HG03066 (cell line): Measurements from ENCODE around the gene EFCC1.

ENCODE experiments used
- ATAC-seq: cut with Tn5 transposase; IDR thresholded peaks from one replicate; pipeline ENCODE4 v1.9.1; 2021; ENCODE audit warnings: low read depth; ENCODE audit not compliant: unreplicated experiment

The EFCC1 gene

DNA sequence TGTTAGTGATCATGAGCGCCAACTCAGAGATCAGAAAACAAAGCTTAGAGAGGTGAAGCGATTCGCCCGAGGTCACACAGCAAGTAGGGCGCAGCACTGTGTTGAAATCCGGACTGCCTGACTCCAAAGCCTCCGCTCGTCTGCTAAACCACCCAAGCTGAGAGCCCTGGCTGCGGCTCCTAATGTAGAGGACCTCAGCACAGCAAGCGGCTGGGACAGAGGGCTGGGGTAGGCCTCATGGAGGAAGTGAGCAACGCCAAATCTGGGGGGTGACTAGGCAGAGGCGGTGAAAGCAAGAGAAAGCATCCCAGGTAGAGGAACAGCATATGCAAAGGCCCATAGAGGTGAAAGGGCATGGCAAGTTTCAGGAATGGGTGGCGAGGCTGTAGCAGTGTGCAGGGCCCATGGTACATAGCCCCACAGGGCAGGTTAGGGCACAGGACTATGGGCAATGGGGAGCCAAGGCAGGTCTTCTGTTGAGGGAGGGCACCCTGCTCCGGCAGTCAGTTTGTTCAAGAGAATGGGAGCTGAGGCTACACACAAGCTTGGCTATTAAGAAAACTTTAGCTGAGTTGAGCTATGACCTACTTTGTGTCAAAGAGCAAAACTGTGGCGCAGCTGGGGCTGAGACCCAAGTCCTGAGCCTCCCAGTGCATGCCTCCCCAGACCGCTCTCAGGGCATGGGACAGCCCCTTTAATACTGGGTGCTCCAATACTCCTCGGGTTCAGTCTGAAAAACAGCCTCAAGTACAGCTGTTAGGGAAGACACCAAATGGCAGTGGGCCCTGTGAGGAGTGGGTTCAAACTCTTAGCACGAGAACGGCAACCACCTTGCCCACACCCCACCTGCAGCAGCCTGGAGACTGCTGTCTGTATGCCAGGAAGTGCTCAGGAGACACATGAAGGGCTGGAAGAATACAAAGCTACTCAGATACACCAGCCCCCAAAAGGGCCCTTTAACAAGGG lies 6.2 kb upstream of the EFCC1 start:
- no peak for ATAC-seq

DNA sequence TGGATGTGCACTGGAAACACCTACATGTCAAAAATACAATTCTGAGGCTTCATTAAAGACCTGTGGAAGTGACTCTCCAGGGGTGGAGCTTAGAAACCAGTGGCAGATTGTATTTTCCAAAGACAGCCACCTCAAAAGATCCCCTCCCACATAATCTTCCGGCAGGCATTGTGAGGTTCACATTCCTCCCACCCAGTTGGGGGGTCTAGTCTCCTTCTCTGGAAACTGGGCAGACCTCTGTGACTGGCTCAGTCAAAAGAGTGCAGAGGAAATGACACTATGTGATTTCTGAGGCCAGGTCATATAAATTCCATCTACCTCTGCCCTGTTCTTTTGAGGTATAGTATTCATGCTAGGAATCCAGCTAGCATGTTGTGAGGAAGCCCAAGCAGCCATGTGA lies 5.4 kb upstream of the EFCC1 start:
- no peak for ATAC-seq

DNA sequence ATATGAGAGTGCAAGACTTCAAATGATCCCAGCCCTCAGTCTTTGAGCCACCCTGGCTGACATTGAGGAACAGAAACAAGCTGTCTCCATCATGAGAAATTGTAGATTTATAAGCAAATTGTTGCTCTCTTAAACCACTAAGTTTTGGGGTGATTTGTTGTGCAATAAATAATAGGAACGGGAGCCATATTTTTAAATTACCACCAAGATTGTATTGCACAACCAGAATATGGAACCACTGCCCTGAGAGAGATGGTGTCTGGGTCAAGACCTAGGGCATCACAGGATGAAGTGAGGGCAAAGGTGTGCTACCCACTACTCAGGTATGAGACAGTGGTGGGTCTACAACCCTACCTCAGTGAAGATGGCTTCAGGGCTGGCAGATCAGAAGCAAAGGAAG lies 4.9 kb upstream of the EFCC1 start:
- no peak for ATAC-seq

DNA sequence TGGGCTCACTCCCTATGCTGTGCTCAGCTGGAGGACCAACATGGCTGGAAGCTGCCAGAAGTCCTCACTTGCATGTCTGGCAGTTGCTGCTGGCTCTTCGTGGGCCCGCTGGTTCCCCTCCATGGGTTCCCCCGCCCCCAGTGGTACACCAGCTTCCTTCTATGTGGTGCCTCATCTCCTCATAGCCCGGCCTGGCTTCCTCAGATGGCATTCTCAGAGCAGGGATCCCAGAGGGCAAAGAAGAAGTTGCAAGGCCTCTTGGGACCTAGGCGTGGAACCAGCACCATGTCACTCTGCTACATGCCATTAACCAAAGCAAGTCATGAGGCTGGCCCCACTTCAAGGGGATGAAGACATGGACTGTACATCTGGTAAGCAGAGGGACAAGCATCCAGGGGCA lies 4.4 kb upstream of the EFCC1 start:
- ATAC-seq, result no peak

DNA sequence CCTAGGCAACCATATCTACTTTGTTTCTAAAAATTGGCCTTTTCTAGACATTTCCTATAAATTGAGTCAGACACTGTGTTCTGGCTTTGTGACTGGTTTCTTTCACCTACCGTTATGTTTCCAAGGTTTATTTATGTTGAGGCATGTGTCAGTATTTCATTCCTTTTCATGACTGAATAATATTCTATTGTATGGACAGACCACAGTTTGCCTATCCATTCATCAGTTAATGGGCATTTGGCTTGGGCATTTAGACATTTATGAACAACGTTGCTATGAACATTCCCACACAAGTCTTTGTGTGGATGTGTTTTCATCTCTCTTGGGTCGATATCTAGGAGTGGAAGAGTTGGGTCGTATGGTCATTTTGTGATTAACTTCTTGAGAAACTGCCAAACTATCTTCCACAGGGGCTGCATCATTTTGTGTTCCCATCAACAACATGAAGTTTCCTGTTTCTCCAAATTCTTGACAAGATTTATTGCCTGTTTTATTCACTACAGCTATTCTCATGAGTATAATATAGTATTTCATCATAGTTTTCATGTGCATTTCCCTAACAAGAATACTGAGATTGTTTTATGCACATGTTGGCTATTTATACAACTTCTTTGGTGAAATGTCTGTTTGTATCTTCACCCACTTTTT lies 3.5 kb upstream of the EFCC1 start:
- no peak for ATAC-seq

DNA sequence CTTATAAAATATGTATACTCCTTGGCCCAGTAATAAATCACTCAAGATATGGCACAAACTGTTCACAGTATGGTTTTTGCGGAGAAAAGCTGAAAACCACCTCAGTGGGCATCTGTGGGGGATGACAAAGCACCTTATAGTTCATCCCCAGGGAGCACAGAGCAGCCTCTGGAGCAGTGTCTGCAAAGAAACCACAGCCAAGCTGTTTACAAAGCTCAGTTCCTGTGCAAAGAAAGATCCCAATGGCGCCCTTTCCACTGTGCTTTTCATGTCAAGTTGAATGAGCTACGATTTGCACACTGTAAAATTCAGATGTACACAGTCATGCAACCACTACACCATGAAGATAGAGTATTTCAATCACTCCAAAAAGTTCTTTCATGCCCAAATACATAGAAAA lies 2.5 kb upstream of the EFCC1 start:
- ATAC-seq, result no peak

DNA sequence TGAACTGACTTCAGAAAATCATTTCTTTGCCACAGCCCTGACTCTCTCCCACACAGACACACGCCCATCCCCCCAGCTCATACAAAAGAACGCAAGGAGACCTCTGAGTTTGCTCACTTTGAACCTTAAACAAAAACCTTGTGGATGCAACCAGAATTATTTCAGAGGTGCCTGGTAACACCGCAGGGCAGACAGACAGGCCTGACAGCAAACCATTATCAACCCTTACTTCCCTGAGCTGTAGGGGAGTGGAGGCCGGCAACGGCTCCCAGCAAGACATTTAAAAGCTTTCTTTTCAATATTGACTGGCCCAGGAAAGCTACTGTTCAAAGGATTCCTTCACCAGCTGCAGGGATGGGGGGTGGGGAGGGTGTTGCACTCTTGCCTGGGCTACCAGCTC lies 2.0 kb upstream of the EFCC1 start:
- ATAC-seq, result no peak

DNA sequence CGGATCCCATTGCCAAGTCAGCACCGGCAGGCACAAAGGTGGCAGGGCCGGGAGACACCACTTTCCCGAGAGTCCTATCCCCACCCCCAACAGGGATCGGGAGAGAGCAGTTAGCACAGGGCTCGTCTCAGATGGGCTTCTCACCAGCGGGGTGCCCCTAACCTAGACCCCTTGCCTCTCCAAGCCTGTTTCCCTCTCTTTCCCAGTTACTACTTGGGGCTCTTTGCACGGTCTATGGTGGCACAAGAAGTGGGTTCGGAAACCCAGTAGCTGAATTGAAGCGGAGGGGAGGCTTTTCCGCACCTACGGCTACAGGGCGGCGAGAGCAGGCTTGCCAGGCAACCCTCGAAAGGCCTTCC lies 383 bp upstream of the EFCC1 start:
- ATAC-seq, result no peak

DNA sequence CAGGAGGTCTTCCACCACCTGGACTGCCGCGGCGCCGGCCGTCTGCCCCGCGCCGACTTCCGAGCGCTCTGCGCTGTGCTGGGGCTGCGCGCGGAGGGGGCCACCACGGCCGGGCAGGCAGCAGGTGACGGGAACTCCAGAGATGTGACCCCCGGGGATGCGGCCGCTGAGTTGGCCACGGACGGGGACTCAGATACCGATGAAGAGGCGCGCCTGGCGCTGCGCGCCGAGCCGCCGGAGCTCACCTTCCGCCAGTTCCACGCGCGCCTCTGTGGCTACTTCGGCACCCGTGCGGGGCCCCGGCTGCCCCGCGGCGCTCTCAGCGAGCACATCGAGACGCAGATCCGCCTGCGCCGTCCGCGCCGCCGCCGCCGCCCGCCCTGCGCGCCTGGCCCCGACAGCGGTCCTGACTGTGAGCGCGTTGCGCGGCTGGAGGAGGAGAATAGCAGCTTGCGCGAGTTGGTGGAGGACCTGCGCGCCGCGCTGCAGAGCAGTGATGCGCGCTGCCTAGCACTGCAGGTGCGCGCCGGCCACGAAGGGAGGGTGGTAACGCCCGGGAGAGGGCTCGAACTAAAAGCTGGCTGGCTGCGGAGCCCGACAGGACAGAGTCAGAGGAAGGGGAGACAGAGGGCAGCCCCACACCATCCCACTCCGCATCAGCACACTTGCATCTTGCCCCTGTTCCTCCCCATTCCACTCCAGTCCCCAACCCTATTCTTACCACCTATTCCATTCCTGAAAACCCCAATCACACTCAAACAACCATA lies 885 bp downstream of the EFCC1 start:
- ATAC-seq, result no peak

DNA sequence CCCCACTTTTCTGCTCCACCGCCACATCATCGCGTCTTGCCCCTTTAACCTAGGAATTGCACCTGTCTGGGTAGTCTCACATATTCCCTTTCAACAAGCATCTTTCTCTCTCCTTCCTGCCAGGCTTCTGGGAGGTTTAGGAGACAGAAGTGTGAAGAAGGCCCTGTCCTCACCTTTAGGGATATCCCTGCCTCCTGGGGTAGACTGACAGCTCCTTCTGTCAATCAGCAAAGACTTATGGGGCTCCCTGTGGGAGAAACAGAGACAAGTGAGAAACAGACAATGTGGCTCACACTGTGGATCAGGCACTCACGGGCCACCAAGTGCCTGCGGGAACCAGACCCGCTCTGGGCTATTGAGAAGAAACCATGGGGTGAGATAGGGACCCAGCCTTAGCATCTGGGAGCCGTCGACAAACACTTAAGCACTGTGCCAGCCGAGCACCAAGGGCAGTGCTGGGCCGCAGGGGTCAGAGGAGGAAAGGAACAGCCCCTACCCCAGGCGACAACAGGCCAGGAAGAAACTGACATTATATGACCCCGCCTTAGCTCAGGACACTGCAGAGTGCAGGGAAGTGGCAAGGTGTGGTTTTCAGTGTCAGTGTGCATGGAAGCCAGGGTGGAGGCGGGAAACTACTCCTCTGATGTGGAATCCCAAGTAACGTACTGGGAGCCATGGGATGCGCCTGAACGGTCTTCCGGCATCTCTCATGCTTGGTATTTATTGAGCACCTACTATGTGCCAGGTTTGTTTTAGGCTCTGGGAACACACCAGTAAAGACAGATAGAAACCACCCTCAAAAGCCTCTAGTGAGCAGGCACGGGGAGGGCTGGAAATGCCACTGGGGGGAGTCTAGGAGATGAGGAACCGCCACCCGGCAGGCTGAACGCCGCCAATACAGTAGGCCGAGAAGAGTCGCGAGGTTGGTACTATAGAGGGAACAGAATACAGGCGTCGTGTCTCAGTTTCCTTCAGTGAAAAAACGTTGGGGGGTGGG lies 1.8 kb downstream of the EFCC1 start:
- ATAC-seq, result no peak

DNA sequence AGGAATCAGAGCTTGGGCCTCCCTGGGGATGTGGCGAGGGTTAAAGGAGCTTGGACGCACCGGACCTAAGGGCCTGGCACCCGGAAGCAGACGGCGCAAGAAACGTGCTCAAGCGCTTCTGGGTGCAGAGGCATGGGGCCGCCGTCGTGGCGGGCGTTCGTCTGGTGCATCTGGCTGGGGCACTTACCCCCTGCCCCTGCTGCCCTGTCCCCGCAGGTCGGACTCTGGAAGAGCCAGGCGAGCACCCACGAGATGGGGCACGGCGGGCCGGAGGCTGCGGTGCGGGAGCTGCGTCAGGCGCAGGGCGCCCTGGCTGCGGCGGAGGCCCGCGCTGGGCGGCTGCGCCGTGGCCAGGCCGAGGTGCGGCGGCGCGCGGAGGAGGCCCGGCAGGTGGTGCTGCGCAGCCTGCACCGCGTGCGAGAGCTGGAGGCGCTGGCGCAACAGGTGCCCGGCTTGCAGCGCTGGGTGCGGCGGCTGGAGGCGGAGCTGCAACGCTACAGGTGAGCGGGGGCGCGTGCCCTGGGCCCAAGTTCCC lies 2.5 kb downstream of the EFCC1 start:
- no peak for ATAC-seq

DNA sequence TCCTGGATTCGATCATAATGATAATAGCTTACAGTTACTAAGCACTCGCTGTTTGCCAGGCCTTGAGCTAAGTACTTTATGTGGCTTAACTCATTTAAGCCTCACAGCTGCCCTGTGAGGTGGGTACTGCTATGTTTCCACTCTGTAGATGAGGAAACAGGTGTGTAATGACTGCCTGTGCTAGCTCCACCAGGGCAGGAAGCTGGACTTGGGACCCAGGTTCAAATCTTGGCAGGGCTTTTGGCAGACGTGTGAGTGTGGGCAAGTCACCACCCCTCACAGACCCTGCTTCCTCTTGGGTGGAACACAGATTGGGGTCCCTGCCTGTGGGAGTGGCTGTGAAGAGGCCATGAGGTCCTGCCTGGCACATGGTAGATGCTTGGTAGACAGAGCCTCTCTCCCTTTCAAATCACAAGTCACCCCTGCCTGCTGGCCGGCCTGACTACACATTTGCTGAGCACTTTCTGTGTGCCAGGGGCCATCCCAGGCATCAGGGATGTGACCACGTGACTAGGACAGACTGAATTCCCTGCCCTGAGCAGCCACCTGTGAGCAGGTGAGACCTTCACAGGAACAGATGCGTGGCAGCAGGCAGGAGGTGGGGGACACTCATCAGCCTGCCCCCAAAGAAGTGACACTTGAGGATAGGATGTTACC lies 3.7 kb downstream of the EFCC1 start:
- ATAC-seq, result no peak

DNA sequence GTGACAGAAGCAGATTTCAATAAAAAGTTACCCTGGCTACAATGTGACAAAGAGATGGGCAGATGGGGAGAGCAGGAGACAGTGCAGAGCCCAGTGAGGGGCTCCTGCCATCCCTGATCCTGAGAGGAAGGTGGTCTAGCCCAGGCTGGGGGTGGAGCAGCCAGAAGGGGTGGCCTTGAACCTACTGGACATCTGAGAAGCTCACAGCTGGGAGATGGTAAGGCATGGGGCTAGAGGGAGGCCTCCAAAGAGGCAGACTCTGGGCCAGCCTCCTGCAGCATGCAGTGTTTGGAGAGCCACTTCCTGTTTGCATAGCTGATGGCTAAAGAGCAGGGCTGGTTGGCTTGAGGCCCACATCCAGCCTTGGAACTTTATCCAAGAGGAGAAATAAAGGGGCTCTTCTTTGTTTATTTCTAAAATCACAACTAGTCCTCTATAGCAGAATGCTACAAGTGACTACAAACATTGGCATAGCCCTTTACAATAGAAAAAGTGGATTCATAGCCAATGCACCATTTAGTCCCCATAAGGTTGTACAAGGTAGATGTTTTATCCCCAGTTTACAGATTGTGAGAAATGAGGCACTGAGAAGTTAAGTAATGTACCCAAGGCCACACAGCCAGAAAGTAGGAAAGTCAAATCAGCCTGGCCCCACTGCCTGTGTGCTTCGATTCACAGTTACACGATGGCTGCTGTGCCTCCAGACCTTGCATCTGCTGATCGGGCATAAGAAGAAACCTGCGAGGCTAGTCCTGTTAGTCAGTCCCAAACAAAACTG lies 4.6 kb downstream of the EFCC1 start:
- no peak for ATAC-seq

DNA sequence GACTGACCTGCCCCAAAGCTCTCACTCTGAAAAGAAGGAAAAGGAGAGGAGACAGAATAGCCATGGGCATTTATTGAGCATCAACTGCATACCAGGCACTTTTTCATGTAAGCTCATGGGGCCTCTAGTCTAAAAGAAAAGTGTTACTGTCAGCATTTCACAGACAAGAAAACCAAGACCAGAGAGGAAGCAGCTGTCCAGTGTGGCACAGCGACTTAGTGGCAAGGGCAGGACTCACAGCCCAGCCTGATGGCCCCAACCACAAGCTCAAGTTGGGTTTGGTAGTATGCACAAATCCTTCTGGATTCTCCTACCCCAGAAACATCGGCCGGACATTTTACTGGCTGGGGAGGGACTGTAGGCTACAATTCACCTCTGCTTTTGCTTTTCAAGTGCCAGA lies 5.8 kb downstream of the EFCC1 start:
- no peak for ATAC-seq

DNA sequence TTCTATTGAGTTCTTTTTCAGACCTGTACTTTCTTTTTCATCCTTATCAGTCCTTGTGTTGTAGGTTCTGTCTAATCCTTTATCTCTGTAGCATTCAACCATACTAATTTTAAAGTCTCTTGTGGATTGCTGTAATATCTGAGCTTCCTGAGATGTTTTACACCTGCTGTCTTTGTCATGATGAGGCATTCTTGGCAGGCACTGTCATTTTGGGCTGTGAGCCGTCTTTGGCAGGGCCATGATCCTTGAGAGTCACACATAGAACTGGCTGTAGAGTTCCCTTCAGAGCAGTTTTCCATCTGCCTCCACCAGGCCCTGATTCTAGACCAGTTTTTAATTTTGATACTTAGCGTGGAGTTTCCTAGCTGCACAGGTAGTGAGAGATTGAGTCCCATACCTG lies 6.7 kb downstream of the EFCC1 start:
- ATAC-seq, result no peak

DNA sequence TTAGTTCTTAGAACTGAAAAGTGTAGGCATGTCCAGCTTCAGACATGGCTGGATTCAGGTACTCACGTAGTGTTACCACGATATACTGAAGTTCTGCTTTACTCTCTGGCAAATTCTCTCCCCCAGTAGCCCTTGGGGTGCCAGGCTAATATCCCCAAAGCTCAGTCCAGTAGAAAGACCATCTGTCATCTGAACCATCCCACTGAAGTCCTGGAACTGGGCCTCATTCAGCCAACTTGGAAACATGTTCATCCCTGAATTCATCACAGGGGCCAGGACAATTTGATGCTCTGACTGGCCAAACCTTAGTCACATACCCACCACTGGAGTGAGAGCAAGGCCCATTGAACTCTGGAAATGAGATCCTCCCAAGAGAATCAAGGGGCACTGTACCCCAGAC lies 8.2 kb downstream of the EFCC1 start:
- ATAC-seq, result no peak

DNA sequence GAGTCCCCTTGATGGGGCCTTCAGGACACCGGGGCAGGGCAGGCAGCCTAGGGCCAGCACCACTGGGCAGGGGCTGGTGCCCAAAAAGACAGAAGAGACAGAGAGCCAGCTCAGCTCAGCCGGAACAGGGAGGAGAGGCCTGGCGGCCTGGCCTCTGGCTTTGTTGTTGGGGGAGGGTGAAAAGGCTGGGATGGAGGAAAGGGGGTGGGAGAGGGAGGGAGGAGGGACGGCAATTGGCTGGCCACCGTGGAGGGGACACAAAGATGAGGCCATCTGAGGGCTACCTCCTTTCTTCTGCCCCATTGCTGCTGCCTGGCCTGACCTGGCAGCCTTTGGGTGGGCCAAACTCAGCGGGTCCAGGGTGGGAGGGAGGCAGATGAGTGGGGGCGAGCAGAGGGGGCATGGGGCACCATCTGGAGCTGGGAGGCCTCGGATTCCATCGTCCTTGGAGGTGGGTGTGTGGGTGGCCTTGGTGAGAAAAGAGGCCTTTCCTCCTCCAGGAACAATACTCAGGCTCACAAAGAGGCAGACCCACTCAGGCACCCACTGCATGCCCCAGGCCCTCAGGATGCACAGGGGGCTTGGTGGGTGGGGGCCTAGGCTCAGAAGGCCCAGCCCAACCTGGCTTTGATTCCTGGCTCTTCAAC lies 9.3 kb downstream of the EFCC1 start:
- ATAC-seq, result no peak

DNA sequence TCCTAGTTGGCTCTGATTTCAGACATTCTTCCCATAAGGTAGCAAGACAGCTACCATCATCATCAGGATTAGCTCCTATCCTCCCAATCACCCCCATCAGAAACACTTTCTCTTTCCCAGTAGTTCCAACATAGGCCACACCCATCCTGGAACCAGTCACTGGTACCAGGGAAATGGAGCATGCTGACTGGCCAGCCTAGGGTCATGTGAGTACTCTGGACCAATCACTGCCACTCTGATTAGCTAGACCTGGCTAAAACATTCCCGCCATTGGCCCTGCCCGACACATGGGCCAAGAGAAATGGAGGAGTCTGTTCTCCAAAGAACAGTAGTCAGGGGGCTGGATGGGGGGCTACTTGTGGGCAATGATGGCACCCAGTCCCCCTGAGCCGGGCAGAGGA lies 12.4 kb downstream of the EFCC1 start:
- no peak for ATAC-seq
